Renal cortex interstitium (tissue), 11 donors: Measurements from ENCODE around the gene OR4M1. TPM values are rescaled to one million over a fixed set of nuclear protein-coding genes. Genes with fewer than 3 reads are reported as not detected.
"Not testable (repeated sequence)": the region's sequence is repeated elsewhere in the genome, so short reads cannot be mapped to it uniquely, and the experiment has no call there.

ENCODE experiments used
- DNase-seq, 11 donors: peaks; one replicate each; pipeline ENCODE4 v3.0.0-alpha.2; 2013; ENCODE audit warnings: low read depth in 9 of 11, low spot score in 4 of 11; ENCODE audit errors: extremely low read depth in 1 of 11
- polyA plus RNA-seq, 3 donors: library from polyadenylated mRNA; unstranded; fragments of 120-200 nt; gene quantifications; one replicate each; pipeline ENCODE4 v1.2.1, GENCODE V29; 2013; ENCODE audit not compliant: insufficient read length in 3 of 3

OR4M1 gene
- polyA plus RNA-seq, 3 donors: not detected

DNA sequence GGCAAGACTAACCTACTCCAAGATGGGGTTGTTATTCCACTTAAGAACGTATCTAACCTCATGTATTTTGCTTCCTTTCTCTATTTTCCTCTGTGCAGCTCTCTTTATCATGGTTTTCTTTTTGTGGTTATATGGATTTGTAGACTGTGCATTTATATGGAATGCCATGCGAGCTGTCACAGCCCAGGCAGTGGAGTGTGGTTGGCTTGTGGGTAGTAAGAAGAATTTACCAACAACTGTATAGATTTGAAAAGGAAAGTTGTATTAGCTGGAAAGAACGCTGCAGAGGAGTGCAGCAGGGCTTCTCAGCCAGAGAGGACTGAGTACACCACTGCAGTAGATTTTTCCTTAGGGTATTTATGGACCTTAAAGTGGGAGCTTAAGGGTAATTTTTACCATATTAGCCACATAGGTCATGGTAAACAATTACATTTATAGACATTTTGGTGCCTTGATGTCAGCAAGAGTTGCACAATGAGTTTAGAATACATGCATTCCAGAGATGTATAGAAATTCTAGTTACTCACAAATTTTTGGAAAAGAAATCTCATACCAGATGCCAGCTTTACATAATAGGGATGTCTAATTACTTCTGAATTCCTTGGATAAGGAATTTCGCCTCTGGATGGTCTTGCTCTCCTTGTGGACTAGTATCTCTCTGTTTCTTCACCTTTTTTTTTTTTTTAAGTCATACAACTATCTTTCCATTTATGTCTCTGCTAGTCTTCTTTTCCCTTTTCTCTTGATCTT lies 40.0 kb downstream of the OR4M1 start:
- not testable (repeated sequence) for DNase-seq

DNA sequence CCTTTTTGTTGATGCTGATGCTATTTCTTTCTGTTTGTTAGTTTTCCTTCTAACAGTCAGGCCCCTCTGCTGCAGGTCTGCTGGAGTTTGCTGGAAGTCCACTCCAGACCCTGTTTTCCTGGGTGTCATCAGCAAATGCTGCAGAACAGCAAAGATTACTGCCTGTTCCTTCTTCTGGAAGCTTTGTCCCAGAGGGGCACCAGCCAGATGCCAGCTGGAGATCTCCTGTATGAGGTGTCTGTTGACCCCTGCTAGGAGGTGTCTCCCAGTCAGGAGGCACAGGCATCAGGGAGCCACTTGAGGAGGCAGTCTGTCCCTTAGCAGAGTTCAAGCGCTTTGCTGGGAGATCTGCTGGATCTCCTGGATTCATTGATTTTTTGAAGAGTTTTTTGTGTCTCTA lies 46.6 kb downstream of the OR4M1 start:
- not testable (repeated sequence) for DNase-seq

DNA sequence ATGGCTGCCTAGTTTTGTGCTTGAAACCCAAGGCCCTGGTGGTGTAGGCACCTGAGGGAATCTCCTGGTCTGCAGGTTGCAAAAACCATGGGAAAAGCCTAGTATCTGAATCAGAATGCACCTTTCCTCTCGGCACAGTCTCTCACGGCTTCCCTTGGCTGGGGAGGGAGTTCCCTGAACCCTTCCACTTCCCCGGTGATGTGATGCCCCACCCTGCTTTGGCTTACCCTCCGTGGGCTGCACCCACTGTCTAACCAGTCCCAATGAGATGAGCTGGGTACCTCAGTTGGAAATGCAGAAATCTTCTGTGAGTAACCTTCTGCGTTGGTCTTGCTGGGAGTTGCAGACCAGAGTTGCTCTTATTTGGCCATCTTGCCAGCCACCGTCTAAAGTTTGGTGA lies 47.7 kb downstream of the OR4M1 start:
- not testable (repeated sequence) for DNase-seq

DNA sequence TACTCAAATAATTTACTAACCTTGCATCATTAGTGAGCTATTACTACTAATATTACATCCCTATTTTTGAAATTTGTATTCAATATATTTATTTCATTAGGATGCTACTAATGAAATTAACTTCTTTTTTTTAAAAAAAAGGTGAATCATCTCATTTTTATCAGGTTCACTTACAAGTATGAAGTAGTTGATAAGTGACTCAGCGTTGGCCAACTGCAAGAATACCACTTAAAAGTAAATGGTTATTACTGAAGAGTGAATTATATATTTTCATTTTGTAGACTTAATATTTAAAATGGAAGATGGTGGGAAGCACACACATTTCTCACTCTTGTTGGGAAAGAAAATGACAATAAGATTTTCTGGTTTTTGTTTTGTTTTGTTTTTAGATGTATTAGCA lies 49.9 kb downstream of the OR4M1 start:
- no peak for DNase-seq

DNA sequence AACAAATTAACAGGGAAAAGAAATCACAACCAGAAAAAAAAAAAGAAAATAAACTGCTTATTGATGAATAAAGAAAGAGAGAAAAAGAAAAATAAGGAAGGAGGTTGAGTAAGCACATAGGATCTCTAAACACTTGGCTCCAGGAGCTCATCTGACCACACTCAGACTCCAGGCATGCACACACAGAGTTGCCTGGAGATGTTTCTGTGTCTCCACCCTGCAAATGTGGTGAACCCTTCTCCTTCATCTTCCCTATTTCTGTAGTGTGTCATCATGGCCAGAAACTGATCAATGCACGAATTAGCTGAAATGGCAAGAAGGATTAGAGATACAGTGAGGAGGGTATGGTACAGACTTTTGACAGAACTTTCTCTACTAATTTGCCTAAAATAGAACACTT lies 50.5 kb downstream of the OR4M1 start:
- DNase-seq: no peak

DNA sequence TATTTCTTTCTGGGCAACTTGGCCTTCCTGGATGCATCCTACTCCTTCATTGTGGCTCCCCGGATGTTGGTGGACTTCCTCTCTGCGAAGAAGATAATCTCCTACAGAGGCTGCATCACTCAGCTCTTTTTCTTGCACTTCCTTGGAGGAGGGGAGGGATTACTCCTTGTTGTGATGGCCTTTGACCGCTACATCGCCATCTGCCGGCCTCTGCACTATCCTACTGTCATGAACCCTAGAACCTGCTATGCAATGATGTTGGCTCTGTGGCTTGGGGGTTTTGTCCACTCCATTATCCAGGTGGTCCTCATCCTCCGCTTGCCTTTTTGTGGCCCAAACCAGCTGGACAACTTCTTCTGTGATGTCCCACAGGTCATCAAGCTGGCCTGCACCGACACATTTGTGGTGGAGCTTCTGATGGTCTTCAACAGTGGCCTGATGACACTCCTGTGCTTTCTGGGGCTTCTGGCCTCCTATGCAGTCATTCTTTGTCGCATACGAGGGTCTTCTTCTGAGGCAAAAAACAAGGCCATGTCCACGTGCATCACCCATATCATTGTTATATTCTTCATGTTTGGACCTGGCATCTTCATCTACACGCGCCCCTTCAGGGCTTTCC lies 54.4 kb downstream of the OR4M1 start:
- DNase-seq: not testable (repeated sequence)

DNA sequence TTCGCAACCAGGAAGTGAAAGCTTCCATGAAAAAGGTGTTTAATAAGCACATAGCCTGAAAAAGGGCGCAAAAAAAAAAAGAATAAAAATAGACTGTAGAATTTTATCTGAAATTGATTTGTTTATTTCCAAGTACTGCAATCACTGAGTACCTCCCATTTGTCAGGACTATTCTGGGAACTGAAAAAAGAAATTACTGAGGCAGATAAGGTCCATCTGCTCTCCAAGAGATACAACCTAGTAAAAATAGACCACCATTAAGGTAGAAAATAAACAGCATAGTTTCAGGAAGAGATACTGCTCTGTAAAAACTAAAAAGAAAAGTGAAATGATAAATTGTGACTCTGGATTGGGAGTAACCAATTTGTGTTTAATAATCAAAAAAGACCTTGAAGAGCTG lies 55.0 kb downstream of the OR4M1 start:
- no peak for DNase-seq

Other genes starting within 250 kb of the OR4M1 start
- gene OR11H2, start 59.6 kb upstream of the OR4M1 start, polyA plus RNA-seq: not detected
- not detected for gene OR4Q3, start 29.9 kb upstream of the OR4M1 start, polyA plus RNA-seq
- not detected for gene OR4N2, start 30.3 kb downstream of the OR4M1 start, polyA plus RNA-seq
- gene OR4K2, start 101.6 kb downstream of the OR4M1 start, polyA plus RNA-seq: not detected
- not detected for gene OR4K5, start 147.1 kb downstream of the OR4M1 start, polyA plus RNA-seq
- not detected for gene OR4K1, start 157.4 kb downstream of the OR4M1 start, polyA plus RNA-seq
- not detected for gene OR4K15, start 202.1 kb downstream of the OR4M1 start, polyA plus RNA-seq
- not detected for gene OR4Q2, start 228.7 kb downstream of the OR4M1 start, polyA plus RNA-seq
- gene OR4K14, start 245.8 kb downstream of the OR4M1 start, polyA plus RNA-seq: not detected